ENCODE data around the gene SMOC2. TPM values are rescaled to one million over a fixed set of nuclear protein-coding genes. Genes with fewer than 3 reads are reported as not detected.

Gene SMOC2
- total RNA-seq, 2 donors from 2014 or later, result 17.8 to 167 TPM

GRCh38 chr6:168655462-168656152, 214.6 kb downstream of the SMOC2 start:
- Histone ChIP-seq H3K36me3 (no peaks in the 10 kb centered on the region), H3K27ac (no peak overlapping the region), H3K9me3 (no peaks in the 10 kb centered on the region), H3K4me3 (no peak overlapping the region), H3K4me1 (replicated peaks) (no peaks in the 10 kb centered on the region), H3K27me3 (replicated peaks; ENCODE audit: insufficient read depth) (no peaks in the 10 kb centered on the region)
- intact Hi-C loops (cut with DNase I), result no loop called here
- no peak for DNase-seq (ENCODE audit: low spot score)
- TF ChIP-seq POLR2AphosphoS5 (IDR thresholded peaks at IDR 0.05) (no peak), POLR2A (IDR thresholded peaks at IDR 0.05) (no peak), CTCF (IDR thresholded peaks at IDR 0.05) (no peak)
- WGBS, result 87% methylated on average over 14 of the region's 14 CpGs

- no peaks in the 10 kb centered on the region for H3K9me3 ChIP-seq
- DNase-seq (ENCODE audit: low spot score), result no peak
These were observed 217.1 kb downstream of the SMOC2 start for GRCh38 chr6:168658059-168658458.

GRCh38 chr6:168660400-168660945, 219.5 kb downstream of the SMOC2 start:
- no peak for DNase-seq (ENCODE audit: low spot score)

More at GRCh38 chr6:168658059-168658458, 217.1 kb downstream of the SMOC2 start:
- whole genome bisulfite sequencing, result 91% methylated on average over 1 of the region's 1 CpG
- H3K27me3 ChIP-seq (replicated peaks; ENCODE audit: insufficient read depth), result no peaks in the 10 kb centered on the region
- intact Hi-C loops (cut with DNase I), result no loop called here
- no peaks in the 10 kb centered on the region for H3K4me1 ChIP-seq (replicated peaks)
- H3K4me3 ChIP-seq, result no peak overlapping the region
- no peaks in the 10 kb centered on the region for H3K36me3 ChIP-seq
- TF ChIP-seq CTCF (IDR thresholded peaks at IDR 0.05) (peak in 2 of 4 experiments; percentile 21 to 23), POLR2A (IDR thresholded peaks at IDR 0.05) (no peak)
- H3K27ac ChIP-seq, result no peak overlapping the region

GRCh38 chr6:168662301-168662936, 221.4 kb downstream of the SMOC2 start:
- H3K4me1 ChIP-seq (replicated peaks), result no peaks in the 10 kb centered on the region
- intact Hi-C loops (cut with DNase I), result no loop called here
- no peak for TF ChIP-seq POLR2AphosphoS5 (IDR thresholded peaks at IDR 0.05)
- TF ChIP-seq CTCF (IDR thresholded peaks at IDR 0.05), result no peak
- no peak for TF ChIP-seq POLR2A (IDR thresholded peaks at IDR 0.05)
- H3K4me3 ChIP-seq, result no peak overlapping the region
- 93% methylated on average over 17 of the region's 17 CpGs for WGBS
- no peak for DNase-seq (ENCODE audit: low spot score)
- no peaks in the 10 kb centered on the region for H3K9me3 ChIP-seq
- no peaks in the 10 kb centered on the region for H3K36me3 ChIP-seq
- no peaks in the 10 kb centered on the region for H3K27me3 ChIP-seq (replicated peaks; ENCODE audit: insufficient read depth)
- no peak overlapping the region for H3K27ac ChIP-seq

More at GRCh38 chr6:168660400-168660945, 219.5 kb downstream of the SMOC2 start:
- H3K9me3 ChIP-seq, result no peaks in the 10 kb centered on the region
- H3K4me1 ChIP-seq (replicated peaks), result no peaks in the 10 kb centered on the region
- TF ChIP-seq POLR2A (IDR thresholded peaks at IDR 0.05) (no peak), POLR2AphosphoS5 (IDR thresholded peaks at IDR 0.05) (no peak), CTCF (IDR thresholded peaks at IDR 0.05) (no peak)
- no peaks in the 10 kb centered on the region for H3K27me3 ChIP-seq (replicated peaks; ENCODE audit: insufficient read depth)
- no peak overlapping the region for H3K27ac ChIP-seq
- 93% methylated on average over 14 of the region's 14 CpGs for WGBS
- no peak overlapping the region for H3K4me3 ChIP-seq
- no peaks in the 10 kb centered on the region for H3K36me3 ChIP-seq
- intact Hi-C loops (cut with DNase I), result no loop called here

Data from prostate gland (tissue), 2 donors.